Measurements from ENCODE around the gene GATA2. TPM values are rescaled to one million over a fixed set of nuclear protein-coding genes. Genes with fewer than 3 reads are reported as not detected.

The GATA2 gene
- total RNA-seq, 1 donor from 2014 or later, result 4.3 TPM

DNA sequence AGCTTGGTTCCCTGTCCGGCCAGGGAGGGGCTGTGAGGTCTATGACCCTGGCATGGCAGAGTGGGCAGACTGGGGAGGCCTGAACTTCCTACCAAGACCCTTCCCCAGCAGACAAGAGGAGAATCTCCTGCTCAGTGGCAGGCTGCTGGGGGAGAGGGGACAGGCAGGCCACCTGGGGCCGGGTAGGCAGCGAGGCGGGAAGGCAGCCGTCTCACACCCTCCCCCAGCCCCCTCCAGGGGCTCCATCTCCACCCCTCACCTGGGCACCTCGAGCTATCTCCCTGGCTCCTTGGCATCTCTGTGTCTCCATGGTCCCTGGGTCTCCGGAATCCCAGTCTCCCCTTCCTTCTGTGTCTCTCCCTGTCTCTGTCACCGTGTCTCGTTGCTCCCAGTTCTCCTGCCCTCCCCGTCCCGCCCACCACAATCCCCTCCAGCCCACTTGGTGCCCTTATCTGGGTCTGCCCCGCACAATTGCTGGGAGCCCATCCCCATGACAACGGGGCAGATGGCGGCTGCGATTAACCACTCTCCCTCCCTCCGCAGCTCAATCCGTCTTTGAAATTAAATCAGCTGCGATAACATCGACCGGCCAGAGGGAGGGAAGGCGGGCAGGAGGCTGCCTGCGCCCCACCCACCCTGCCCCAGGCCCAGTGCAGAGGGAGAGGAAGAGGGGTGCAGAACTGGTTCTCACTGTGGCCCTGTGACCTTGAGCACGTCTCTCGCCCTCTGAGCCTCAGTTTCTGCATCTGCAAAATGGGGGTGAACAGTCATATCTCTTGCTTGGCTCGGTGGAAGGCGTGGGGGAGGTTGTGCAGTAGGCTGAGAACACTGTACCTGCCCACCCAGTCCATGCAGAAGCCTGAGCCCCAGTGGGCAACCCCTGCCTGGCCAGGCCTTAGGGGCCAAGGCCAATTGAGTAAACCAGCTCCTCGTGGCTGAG lies 36.0 kb downstream of the GATA2 start:
- DNase-seq (ENCODE audit: low read depth), result no peak

DNA sequence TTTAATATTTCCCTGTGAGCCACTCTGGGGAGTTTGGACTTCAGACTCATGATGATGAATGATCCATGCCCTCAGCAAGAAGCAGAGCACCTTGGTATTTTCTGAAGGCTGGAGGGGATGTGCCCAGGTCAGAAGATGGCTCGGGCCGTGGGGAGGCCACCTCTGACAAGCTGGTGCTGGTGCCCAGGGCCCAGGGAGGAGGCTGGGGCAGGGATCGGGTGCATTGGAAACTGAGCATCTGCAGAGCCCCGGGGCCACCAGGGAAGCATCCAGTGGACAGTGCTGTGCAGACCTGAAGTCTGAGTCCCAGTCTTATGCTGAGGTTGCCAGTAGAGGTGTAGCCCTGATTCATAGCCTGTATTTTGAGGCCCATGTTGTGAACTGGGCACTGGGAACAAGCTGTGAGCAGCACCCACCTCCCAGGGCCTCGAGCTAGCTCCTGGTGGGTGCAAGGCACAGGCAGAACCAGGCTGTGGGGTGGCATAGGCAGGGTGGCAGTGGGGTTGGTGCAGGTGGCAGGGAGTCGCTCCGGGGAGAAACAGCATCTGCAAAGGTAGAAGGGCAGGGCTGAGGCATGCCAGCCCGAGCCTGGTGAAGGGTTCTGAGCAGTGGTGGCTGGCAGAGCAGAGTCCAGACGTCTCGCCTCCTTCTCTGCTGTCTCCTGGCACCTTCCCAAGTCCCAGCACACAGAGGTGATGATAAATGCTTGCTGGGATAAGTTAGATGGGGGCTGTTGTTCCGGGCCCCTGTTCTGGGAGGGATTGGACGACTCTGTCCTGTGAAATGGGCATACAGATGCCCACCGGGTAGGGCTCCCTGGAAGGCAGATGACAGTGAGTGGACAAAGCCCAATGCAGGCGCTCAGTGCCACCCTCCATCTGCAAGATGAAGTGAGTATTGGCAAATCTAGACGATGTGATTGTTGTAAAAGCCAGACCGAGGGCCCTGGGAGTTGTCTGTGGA lies 36.9 kb downstream of the GATA2 start:
- no peak for DNase-seq (ENCODE audit: low read depth)

DNA sequence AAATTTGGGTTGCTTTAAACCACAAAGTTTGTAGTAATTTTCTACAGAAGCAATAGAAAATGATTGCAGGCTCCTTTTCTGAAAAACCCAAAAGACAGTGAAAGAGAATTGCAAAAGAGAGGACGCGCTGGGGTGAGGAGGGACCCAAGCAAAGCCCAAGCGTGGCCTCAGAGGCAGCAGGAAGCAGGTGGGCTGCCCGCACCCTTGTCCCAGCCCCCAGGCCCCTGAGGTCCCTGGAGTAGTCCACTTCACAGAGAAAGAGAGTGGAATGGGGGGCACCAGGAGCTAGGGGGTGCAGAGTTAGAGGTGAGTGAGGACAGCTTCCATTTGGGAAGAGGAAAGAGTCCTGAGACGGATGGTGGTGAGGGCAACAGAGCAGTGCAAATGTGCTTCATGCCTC lies 37.9 kb downstream of the GATA2 start:
- no peak for DNase-seq (ENCODE audit: low read depth)

DNA sequence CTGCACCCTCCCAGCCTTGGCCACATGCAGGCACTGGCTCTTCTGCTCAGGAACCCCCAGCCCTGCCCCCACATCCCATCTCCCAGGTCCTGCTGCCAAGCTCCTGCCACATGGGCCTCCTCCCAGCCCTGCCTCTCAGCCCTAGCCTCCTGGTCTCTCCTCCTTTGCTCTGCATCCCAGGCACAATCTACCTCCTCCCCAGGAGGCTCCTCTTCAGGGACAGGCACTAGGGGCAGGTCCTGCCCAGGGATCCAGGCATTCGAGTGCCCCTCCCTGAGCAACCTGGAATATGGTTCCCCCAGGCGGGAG lies 38.7 kb downstream of the GATA2 start:
- no peak for DNase-seq (ENCODE audit: low read depth)

DNA sequence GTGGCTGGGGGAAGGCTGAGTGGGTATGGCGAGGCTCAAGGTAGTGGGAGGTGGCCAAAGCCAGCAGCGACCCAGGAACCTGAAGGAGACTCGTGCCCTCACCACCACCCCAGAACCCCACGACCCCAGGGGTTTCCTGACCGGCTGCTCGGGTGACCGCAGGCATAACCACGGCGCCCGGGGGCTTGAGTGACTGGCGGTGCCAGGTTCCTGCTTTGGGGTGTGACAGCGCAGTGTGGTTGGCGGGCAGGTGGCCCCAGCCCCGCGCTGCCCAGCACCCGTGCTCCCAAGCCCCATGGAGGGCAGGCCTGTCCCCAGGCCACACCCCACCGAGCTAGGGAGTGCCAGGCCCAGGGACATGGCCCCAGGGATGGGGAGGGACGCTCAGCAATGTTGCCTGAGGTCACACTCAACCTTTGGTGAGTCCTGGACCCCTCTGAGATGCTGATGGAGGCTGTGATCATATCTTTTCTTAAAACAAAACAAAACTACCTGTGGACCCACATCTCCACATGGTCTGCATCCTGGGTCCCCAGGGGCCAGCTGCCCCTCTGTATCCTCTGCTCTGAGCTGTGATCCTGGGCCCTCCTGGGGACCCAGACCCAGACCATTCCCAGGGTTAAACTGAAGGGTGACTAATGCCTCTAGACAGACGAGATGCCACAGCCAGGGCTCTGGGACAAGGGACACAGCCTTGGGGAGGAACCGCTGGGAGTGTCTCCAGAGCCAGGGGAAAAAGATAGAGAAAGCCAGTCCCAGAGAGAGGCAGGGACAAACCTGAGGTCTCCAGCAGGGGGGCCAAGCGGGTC lies 39.3 kb downstream of the GATA2 start:
- no peak for DNase-seq (ENCODE audit: low read depth)

DNA sequence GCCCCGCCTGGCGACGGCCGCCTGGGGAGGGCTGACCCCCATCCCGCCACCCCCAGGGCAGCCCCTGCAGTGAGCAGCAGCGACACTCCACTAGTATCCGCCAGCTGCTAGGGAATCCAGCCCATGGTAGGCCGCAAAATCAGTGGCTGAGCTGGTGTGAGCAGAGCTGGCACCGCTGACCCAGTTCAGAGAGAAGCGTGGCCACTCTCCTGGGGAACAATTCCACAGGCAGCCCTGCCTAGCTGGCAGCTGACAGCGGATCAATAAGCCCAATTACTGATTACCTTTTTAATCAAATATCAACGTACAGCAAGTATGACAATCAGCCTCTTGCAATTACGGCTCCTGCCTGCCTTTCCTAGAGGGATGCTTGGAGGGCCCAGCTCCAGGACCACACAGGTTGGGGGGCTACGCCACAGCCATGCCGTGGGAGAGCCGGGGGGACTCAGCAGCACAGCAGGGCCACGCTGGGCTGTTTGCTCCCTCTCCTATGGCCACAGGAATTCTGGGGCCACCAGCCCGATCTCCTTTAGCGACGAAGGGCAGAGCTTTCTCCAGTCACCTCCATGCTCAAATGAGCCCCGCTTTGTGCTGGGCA lies 40.2 kb downstream of the GATA2 start:
- DNase-seq (ENCODE audit: low read depth), result no peak

DNA sequence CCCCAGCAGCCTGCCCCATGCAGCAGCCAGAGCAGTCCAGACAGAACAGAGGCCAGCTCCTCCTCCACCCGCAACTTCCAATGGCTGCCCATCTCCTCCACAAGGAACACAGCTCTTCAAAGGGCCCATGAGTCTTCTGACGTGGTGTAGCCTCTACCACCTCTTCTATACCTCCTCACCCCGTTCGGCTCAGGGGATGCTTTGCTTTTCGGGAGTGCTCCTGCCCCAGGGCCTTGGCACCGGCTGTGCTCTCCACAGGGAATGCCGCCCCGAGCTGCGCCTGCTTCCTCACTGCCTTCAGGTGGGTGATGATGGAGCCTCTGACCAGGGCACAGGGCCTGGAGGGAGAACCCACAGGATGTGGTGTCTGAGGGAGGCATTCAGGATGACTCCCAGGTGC lies 40.9 kb downstream of the GATA2 start:
- no peak for DNase-seq (ENCODE audit: low read depth)

DNA sequence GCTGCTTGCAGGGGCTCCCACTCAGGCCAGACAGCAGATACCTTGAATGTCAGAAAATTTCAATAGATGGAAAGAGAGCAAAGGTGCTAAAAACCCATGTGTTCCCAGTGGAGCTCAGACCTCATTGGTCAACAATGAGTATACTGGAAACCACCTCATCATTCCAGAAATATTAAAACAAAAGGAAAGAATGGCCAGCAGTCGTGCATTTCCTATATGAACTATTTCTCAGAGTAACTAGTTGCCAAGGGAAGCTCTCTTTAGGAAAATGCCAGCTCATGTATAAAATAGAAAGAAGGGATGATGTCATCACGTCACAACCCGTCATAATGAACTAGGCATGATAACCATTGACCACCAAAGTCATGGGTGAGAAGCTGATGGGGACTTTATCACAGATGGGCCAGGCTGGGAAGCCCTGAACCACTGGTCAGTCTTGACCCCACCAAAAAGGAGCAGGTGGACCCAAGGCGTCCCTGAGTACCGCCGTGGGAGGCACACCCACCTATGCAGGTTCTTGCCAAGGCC lies 43.8 kb downstream of the GATA2 start:
- no peak for DNase-seq (ENCODE audit: low read depth)

DNA sequence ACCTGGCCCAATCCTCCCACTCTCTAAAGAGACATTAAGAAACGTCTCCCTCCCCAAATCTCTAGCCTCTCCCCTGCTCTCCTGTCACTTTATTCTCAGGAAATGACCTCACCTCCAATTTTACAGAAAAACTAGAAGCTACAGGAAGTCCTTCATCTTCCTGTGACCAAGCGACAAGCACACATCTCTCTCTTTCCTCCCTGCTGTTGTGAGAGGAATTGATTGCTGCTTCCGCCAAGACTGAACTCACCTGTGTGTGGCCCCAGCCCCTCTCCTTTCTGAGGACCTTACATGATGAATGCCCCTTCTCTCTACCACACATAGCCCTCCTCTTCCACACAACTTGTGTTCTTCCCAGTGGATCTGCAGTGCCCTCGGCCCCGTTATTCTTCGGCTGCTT lies 44.5 kb downstream of the GATA2 start:
- DNase-seq (ENCODE audit: low read depth), result no peak

DNA sequence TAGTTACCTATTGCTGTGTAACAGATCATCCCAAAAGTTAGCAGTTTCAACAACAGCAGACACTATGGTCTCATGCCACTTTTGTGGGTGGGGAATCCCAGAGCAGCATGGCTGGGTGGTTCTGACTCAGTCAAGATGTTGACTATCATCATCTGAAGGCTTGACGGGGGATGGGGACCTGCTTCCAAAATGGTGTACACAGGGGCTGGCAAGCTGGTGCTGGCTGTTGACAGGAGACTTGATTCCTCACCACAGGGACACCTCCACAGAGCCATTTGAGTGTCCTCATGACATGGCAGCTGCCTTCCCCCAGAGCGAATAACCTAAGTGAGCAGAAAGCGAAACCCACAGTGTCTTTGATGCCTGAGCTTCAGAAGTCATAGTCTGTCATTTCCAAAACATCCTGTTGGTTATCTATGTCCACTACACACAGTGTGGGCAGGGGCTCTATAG lies 45.4 kb downstream of the GATA2 start:
- DNase-seq (ENCODE audit: low read depth), result peak; percentile 49

DNA sequence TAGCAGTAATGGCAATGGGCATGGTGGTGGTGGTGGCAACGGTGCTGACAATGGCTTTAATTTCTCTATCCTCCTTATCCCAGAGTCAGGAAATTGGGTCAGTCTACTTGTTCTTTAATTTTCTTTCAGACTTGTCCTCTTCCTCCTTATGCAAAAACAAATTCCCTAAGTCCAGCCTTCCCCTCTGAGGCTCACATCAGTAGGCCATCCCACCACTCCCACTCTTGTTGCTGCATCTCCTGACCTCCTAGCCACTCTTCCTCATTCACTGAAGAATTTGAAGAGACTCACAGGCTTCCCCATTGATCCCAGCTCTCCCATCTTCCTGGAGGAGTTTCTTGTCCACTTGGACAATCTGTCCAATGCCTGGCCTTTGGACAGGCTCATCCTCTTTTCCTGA lies 46.2 kb downstream of the GATA2 start:
- no peak for DNase-seq (ENCODE audit: low read depth)

DNA sequence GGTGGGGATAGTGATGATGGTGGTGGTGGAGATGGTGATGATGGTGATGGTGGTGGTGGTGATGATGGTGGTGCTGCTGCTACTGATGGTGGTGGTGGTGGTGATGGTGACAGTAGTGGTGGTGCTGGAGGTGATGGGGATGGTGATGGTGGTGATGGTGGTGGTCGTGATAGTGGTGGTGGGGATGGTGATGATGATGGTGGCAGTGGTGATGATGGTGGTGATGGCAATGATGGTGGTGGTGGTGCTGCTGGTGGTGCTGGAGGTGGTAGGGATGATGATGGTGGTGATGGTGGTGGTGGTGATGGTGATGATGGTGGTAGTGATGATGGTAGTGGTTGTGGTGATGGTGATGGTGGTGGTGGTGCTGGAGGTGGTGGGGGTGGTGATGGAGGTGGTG lies 47.6 kb downstream of the GATA2 start:
- no peak for DNase-seq (ENCODE audit: low read depth)

DNA sequence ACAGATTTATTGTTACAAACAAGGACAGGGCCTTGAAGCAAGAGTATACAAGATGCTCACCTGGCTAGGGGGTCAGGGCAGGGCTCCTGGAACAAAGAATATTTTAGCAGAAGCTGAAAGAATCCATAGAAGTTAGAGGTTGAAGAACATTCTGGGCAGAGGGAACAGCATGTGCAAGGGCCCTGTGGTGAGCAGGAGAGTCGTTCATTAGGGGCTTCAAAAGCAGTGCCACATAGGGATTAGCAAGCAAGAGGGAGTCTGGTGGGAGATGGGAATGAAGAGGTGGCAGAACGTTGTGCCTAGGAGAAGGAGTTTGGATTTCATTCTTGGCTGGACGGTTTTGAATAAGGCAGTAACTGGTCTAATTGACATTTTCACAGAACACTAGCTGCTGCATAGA lies 49.2 kb downstream of the GATA2 start:
- DNase-seq (ENCODE audit: low read depth), result no peak

DNA sequence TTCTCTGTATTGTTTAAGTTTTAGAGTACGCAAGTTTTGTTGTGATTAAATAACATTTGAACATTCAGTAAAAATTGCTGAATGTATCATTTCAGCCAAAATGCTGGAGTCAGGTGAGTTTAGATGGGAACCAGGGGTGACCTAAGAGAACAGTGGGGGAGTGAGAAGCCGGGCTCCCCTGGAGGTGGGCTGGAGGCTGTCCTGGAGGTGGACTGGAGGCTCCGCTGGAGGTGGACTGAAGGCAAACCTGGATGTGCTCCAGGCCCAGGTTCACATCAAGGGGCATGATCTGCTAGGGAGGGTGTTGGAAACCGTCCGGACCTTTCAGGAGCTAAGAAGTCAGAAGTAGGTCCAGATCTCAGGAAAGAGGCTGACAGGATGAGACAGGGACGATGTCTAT lies 50.1 kb downstream of the GATA2 start:
- no peak for DNase-seq (ENCODE audit: low read depth)

DNA sequence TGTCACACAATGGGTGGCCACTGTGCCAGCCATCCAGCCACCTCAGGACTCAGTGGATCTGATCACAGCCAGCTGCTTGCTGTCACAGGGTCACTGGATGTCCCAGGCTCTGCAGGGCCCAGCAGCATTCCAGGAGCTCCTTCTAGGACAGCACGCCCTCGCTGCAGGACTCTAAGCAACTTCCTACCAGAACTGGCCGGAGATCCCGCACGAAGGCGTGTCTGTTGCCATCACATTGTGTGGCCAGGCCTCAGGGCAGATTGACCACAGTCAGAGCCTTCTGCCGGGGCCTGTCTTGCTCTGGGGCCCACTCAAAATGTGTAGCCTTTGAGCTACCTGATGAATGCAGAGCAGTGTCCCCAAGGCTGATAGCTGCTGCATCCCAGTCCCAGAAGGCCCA lies 50.9 kb downstream of the GATA2 start:
- no peak for DNase-seq (ENCODE audit: low read depth)

DNA sequence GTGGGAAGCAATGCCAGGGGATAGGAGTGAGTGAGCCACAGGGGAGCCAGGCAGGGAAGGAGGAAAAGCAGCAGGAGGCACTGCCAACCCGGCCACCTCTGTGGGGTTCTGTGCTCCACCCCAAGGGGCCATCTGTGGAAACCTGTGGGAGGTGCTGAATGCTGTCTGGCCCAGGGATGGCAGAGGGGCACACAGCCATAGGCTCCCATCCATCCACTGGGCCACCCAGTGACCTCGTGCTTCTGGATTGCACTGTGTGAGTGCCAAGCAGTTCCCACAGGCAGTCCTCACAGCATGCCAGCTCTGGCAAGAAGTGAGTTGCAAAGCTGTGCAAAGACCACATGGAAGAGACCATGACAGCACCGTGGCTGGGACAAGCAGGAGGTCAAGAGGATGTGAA lies 53.8 kb downstream of the GATA2 start:
- DNase-seq (ENCODE audit: low read depth), result no peak

DNA sequence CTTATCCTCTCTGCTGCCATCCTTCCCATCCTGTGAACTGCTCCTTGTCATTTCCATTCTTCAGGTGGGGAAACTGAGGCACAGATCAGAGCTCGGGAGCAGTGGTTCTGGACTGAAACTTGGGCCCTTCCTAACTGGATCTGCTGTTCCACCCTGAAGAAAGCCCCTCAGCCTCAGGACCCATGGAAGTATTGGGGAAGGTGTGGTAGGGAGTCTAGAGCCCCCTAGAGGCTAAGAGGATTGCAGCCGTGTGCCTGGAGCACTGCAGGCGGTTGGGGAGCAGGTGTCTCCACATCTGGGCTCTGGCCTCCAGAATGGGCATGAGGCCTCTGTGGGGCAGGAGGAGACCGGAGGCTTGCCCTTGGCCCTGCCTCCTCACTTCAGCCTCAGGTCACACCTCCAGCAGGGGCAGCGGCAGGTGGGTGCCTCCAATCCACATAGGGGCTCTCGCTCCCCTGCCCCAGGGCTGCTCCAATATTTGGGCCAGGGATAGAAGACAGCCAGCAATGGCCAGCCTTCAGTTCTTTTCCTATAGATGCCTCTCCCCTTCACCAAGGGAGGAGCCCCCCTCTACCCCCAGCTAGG lies 54.4 kb downstream of the GATA2 start:
- no peak for DNase-seq (ENCODE audit: low read depth)

DNA sequence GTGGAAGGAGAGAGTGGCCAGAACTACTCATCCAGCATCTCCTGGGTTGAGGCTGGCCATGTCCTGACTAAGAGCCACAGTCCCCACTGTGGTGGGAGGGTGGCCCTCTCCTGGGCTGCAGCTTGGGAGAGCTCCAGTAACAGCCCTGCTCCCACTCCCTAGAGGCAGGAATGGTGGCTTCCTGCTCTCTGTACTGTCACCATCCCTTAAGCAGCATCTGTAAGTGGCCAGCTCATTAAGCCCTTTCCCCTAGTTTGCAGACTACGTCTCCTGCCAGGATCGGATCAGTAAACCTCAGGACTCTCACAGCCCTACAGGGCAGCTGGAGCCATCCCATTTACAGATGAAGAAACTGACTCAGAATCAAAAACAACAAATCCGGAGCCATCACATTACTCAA lies 56.8 kb downstream of the GATA2 start:
- no peak for DNase-seq (ENCODE audit: low read depth)

DNA sequence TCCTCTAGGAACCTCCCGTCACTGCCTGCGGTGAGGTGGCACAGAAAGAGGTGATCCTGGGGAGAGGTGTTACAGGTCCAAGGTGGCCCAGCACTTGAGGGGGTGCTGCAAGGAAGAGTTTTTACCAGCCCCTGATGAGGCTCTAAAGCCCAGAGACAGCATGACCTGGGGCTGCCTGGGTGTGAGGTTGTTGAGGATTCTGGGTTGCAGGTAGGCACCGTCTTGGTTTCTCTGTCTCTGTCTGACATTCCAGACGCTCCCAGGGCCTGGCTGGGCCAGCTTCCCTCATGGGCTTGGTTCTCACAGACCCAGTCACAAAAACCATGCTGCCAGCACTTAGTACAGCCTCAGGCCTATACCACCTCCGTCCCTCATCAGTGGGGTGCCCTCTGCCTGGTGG lies 57.4 kb downstream of the GATA2 start:
- DNase-seq (ENCODE audit: low read depth), result no peak

DNA sequence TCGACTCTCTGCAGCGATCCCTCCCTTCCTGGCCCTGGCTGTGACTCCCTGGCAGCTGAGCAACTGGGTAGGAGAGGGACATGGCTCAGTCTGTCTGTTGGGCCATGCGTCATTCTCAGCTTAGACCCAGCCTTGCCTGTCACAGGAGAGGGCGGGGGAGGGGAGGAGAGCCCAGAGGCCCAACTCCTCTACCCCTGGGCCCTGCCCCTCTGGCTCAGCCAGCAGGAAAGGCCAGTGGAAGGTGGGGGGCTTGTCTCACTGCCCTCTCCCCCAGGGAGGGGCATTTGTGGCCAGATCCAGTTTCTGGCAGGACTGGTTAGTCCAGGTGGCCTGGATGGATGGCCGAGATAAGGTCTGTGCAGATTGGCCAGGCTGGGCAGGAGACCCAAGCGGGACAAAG lies 57.9 kb downstream of the GATA2 start:
- peak; percentile 23 for DNase-seq (ENCODE audit: low read depth)

DNA sequence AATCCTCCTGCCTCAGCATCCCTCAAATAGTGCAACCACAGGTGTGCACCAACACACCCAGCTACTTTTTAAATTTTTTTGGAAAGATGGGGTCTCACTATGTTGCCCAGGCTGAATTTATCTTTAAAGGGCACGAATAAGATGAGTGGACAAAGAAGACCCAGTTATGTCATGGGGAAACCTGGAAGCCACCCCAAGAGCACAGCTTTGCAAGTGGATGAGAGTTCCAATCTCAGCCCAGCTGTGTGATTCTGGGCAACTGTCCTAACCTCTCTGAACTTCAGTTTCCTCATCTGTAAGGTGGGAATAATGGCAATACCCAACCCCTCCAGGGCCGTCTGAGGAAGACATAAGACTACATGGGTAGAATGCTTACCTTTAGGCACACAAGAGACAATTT lies 58.5 kb downstream of the GATA2 start:
- DNase-seq (ENCODE audit: low read depth), result no peak
